WI38 (cell line): ENCODE measurements around the gene IGSF21.

Experiments
- H3K4me3 ChIP-seq: 2 replicates; pipeline ENCODE4 v1.5.1; 2011; ENCODE audit warnings: low read depth, mild to moderate bottlenecking, control low read depth, low read length
- CTCF ChIP-seq: IDR thresholded peaks from 2 replicates; pipeline ENCODE4 v1.5.1; 2012; ENCODE audit warnings: low read depth, mild to moderate bottlenecking, control low read depth, low read length

IGSF21 gene

GRCh38 chr1:18373151-18373550 is 265.6 kb downstream of the IGSF21 start:
- no peak overlapping the region for H3K4me3 ChIP-seq
- no peak for TF ChIP-seq CTCF

GRCh38 chr1:18373882-18374493 is 266.4 kb downstream of the IGSF21 start:
- H3K4me3 ChIP-seq: no peak overlapping the region
- no peak for TF ChIP-seq CTCF

- no peak for TF ChIP-seq CTCF
- no peak overlapping the region for H3K4me3 ChIP-seq
Observed at GRCh38 chr1:18376661-18377060, 269.1 kb downstream of the IGSF21 start.

GRCh38 chr1:18380288-18380687 is 272.7 kb downstream of the IGSF21 start:
- H3K4me3 ChIP-seq: no peak overlapping the region
- TF ChIP-seq CTCF: no peak

- H3K4me3 ChIP-seq: no peak overlapping the region
- no peak for TF ChIP-seq CTCF
Observed at GRCh38 chr1:18384059-18384458, 276.5 kb downstream of the IGSF21 start.

- TF ChIP-seq CTCF: no peak
- no peak overlapping the region for H3K4me3 ChIP-seq
Observed at GRCh38 chr1:18384471-18384870, 276.9 kb downstream of the IGSF21 start.

GRCh38 chr1:18385239-18385790 is 277.7 kb downstream of the IGSF21 start:
- TF ChIP-seq CTCF: no peak
- H3K4me3 ChIP-seq: no peak overlapping the region
